H1 (cell line): ENCODE measurements around the gene MAML3. TPM values are rescaled to one million over a fixed set of nuclear protein-coding genes. Genes with fewer than 3 reads are reported as not detected.

Experiments used
- CHD7 ChIP-seq: fragments of 300-600 bp; sonication (generic); IDR thresholded peaks from 2 replicates; pipeline ENCODE4 v1.7.1; 2012; ENCODE audit warnings: low read length, moderate library complexity, mild to moderate bottlenecking, inconsistent platforms; ENCODE audit not compliant: insufficient replicate concordance
- CREB1 ChIP-seq: IDR thresholded peaks from 2 replicates; pipeline ENCODE4 v1.6.1; 2012; ENCODE audit warnings: inconsistent platforms
- EGR1 ChIP-seq: IDR thresholded peaks from 2 replicates; pipeline ENCODE4 v1.6.1; 2011; ENCODE audit warnings: low read depth, low read length, borderline replicate concordance
- MAFK ChIP-seq: IDR thresholded peaks from 2 replicates; pipeline ENCODE4 v1.6.1; 2012; ENCODE audit warnings: low read depth, mild to moderate bottlenecking, improper control_type of control experiment, low read length
- TAF1 ChIP-seq: IDR thresholded peaks from 2 replicates; pipeline ENCODE4 v1.6.1; 2011; ENCODE audit warnings: mild to moderate bottlenecking, low read depth, low read length
- TAF7 ChIP-seq: optimal IDR thresholded peaks from 2 replicates; pipeline ENCODE3; 2011; ENCODE audit warnings: low read depth, mild to moderate bottlenecking, inconsistent platforms, low read length, moderate library complexity, borderline replicate concordance
- polyA plus RNA-seq, 7 experiments: library from polyadenylated mRNA; depleted of rRNA in 3 of 7; stranded (reverse) in 5 of 7; unstranded in 2 of 7; fragments of >200 nt in 5 of 7; fragments of 200-250 nt in 2 of 7; gene quantifications; 1 replicate in 5 of 7; 2 replicates in 1 of 7; 4 replicates in 1 of 7; pipeline versions ENCODE4 v1.2.1 to v1.2.3, GENCODE V29; 2011 to 2013; ENCODE audit warnings: missing spikeins in 2 of 7, mixed read lengths in 2 of 7
- total RNA-seq: library from RNA; stranded (reverse); fragmentation: NEBNext Ultra II Directional; extraction: Animal tissue kit (Norgen Biotek cat#: 25700); gene quantifications from 2 replicates; pipeline ENCODE4 v1.2.1, GENCODE V29; 2021

Gene MAML3
- total and polyA plus RNA-seq, 2 of the 8 experiments (the other 6 are each of a cell fraction or from before 2014, with no cell fraction given), result 2.1 to 5.7 TPM

- TF ChIP-seq EGR1, result no peak
- TF ChIP-seq MAFK, result no peak
- no peak for TF ChIP-seq TAF1
- TF ChIP-seq CHD7, result no peak
- no peak for TF ChIP-seq CREB1
- TF ChIP-seq TAF7, result no peak
Measured at GRCh38 chr4:139746431-139747171, 407.4 kb downstream of the MAML3 start (continued).
